OCI-LY7 (cell line): ENCODE measurements around the gene CEP83.

ENCODE experiments used
- CTCF ChIP-seq: fragments of 200-600 bp; sonication (generic); conservative IDR thresholded peaks from 2 replicates; pipeline ENCODE4 v1.5.1; 2014; ENCODE audit warnings: mild to moderate bottlenecking, antibody characterized with exemption, low read length, moderate library complexity, mixed read lengths
- EZH2phosphoT487 ChIP-seq: fragments of 200-600 bp; sonication (generic); IDR thresholded peaks from 2 replicates; pipeline ENCODE4 v1.6.1; 2018; ENCODE audit warnings: low read depth, borderline replicate concordance, mild to moderate bottlenecking, mixed run types, antibody characterized with exemption, low read length, moderate library complexity, mixed read lengths

- TF ChIP-seq CTCF (no peak), EZH2phosphoT487 (no peak)
These were observed 191.7 kb downstream of the CEP83 start for GRCh38 chr12:94267921-94268471.
